Measurements from ENCODE around the gene SSBP4.

SSBP4 gene

GRCh38 chr19:18418483-18419194 is 559 bp upstream of the SSBP4 start:
- no peak overlapping the region for H3K9ac ChIP-seq
- no peak overlapping the region for H3K27ac ChIP-seq

GRCh38 chr19:18419699-18420460 is 682 bp downstream of the SSBP4 start:
- Histone ChIP-seq H4K20me1 (ENCODE audit: insufficient read depth) (no peaks in the 10 kb centered on the region), H3K4me1 (ENCODE audit: low read depth, poor library complexity, severe bottlenecking) (peaks cover 42% of the 10 kb centered on the region), H3K4me2 (peak overlapping the region; percentile 71), H3K9ac (peak overlapping the region; percentile 50), H3K27me3 (ENCODE audit: insufficient read depth, low read depth) (0 out of 2 replicates have a peak, but pooled peaks cover 11% of the 10 kb centered on the region), H3K4me3 (IDR thresholded peaks at IDR 0.05; ENCODE audit: insufficient read depth, low read depth, low read length) (no peak overlapping the region), H2AFZ (ENCODE audit: low read depth) (peak overlapping the region; percentile 14; the same call in 1 of the 2 replicates), H3K36me3 (ENCODE audit: insufficient read depth) (no peaks in the 10 kb centered on the region), H3K27ac (no peak overlapping the region), H3K79me2 (ENCODE audit: insufficient read depth, low read depth) (peaks cover 8% of the 10 kb centered on the region; the same call in 1 of the 2 replicates)
- TF ChIP-seq CTCF (conservative IDR thresholded peaks at IDR 0.05; ENCODE audit: low read depth, low read length) = no peak

More at GRCh38 chr19:18418483-18419194, 559 bp upstream of the SSBP4 start:
- Histone ChIP-seq H2AFZ (ENCODE audit: low read depth) (peak overlapping the region; percentile 29; the same call in 1 of the 2 replicates), H4K20me1 (ENCODE audit: insufficient read depth) (no peaks in the 10 kb centered on the region), H3K27me3 (ENCODE audit: insufficient read depth, low read depth) (0 out of 2 replicates have a peak, but pooled peaks cover 11% of the 10 kb centered on the region), H3K79me2 (ENCODE audit: insufficient read depth, low read depth) (peaks cover 8% of the 10 kb centered on the region; the same call in 1 of the 2 replicates), H3K36me3 (ENCODE audit: insufficient read depth) (no peaks in the 10 kb centered on the region), H3K4me1 (ENCODE audit: low read depth, poor library complexity, severe bottlenecking) (peaks cover 51% of the 10 kb centered on the region), H3K4me2 (peak overlapping the region; percentile 84), H3K4me3 (IDR thresholded peaks at IDR 0.05; ENCODE audit: insufficient read depth, low read depth, low read length) (no peak overlapping the region)
- no peak for TF ChIP-seq CTCF (conservative IDR thresholded peaks at IDR 0.05; ENCODE audit: low read depth, low read length)

GRCh38 chr19:18420930-18421329 is 1.7 kb downstream of the SSBP4 start:
- TF ChIP-seq CTCF (conservative IDR thresholded peaks at IDR 0.05; ENCODE audit: low read depth, low read length) = no peak
- peaks cover 8% of the 10 kb centered on the region; the same call in 1 of the 2 replicates for H3K79me2 ChIP-seq (ENCODE audit: insufficient read depth, low read depth)
- no peak overlapping the region for H3K9ac ChIP-seq
- no peak overlapping the region for H3K4me3 ChIP-seq (IDR thresholded peaks at IDR 0.05; ENCODE audit: insufficient read depth, low read depth, low read length)
- no peak overlapping the region for H3K27ac ChIP-seq
- no peaks in the 10 kb centered on the region for H3K36me3 ChIP-seq (ENCODE audit: insufficient read depth)
- 0 out of 2 replicates have a peak, but pooled peaks cover 11% of the 10 kb centered on the region for H3K27me3 ChIP-seq (ENCODE audit: insufficient read depth, low read depth)
- H4K20me1 ChIP-seq (ENCODE audit: insufficient read depth) = no peaks in the 10 kb centered on the region
- H2AFZ ChIP-seq (ENCODE audit: low read depth) = no peak overlapping the region
- peaks cover 35% of the 10 kb centered on the region for H3K4me1 ChIP-seq (ENCODE audit: low read depth, poor library complexity, severe bottlenecking)
- peak overlapping the region; percentile 71; the same call in 1 of the 2 replicates for H3K4me2 ChIP-seq

- Histone ChIP-seq H4K20me1 (ENCODE audit: insufficient read depth) (no peaks in the 10 kb centered on the region), H3K27me3 (ENCODE audit: insufficient read depth, low read depth) (0 out of 2 replicates have a peak, but pooled peaks cover 11% of the 10 kb centered on the region), H3K9ac (no peak overlapping the region), H3K4me3 (IDR thresholded peaks at IDR 0.05; ENCODE audit: insufficient read depth, low read depth, low read length) (no peak overlapping the region), H3K4me1 (ENCODE audit: low read depth, poor library complexity, severe bottlenecking) (peaks cover 31% of the 10 kb centered on the region), H3K79me2 (ENCODE audit: insufficient read depth, low read depth) (peaks cover 8% of the 10 kb centered on the region; the same call in 1 of the 2 replicates), H2AFZ (ENCODE audit: low read depth) (no peak overlapping the region), H3K27ac (no peak overlapping the region), H3K4me2 (no peak overlapping the region), H3K36me3 (ENCODE audit: insufficient read depth) (no peaks in the 10 kb centered on the region)
- no peak for TF ChIP-seq CTCF (conservative IDR thresholded peaks at IDR 0.05; ENCODE audit: low read depth, low read length)
These were observed 2.3 kb downstream of the SSBP4 start for GRCh38 chr19:18421371-18421959.
